Osteocyte (in vitro differentiated cells): ENCODE data around the gene BAAT. TPM values are rescaled to one million over a fixed set of nuclear protein-coding genes. Genes with fewer than 3 reads are reported as not detected.

Source experiments
- DNase-seq: peaks from one replicate; pipeline ENCODE4 v3.0.0; 2021; ENCODE audit warnings: mixed read lengths; ENCODE audit not compliant: unreplicated experiment; ENCODE audit errors: extremely low spot score
- H3K27ac Mint-ChIP-seq: one replicate; pipeline ENCODE4 v1.8.0; 2021; ENCODE audit warnings: mild to moderate bottlenecking, mixed read lengths; ENCODE audit not compliant: unreplicated experiment
- H3K27me3 Mint-ChIP-seq: one replicate; pipeline ENCODE4 v1.8.0; 2021; ENCODE audit warnings: mixed read lengths; ENCODE audit not compliant: unreplicated experiment
- H3K36me3 Mint-ChIP-seq: one replicate; pipeline ENCODE4 v1.8.0; 2021; ENCODE audit warnings: mixed read lengths; ENCODE audit not compliant: unreplicated experiment
- H3K4me1 Mint-ChIP-seq: one replicate; pipeline ENCODE4 v1.8.0; 2021; ENCODE audit warnings: mixed read lengths; ENCODE audit not compliant: unreplicated experiment
- H3K4me3 Mint-ChIP-seq: one replicate; pipeline ENCODE4 v1.8.0; 2021; ENCODE audit warnings: mild to moderate bottlenecking, moderate library complexity, mixed read lengths; ENCODE audit not compliant: unreplicated experiment
- H3K9me3 Mint-ChIP-seq: one replicate; pipeline ENCODE4 v1.8.0; 2021; ENCODE audit warnings: mixed read lengths; ENCODE audit not compliant: unreplicated experiment
- total RNA-seq: library from RNA; stranded (reverse); gene quantifications from 2 replicates; pipeline ENCODE4 v1.2.1, GENCODE V29; 2021
- TF ChIP-seq, protein P1 (sequence below): fragments of 200-600 bp; sonication (generic); IDR thresholded peaks from 2 replicates; pipeline ENCODE4 v1.5.0; 2021; ENCODE audit warnings: antibody characterized with exemption, mild to moderate bottlenecking, moderate library complexity

Gene BAAT
- total RNA-seq, 1 donor from 2014 or later = 0.13 TPM

DNA sequence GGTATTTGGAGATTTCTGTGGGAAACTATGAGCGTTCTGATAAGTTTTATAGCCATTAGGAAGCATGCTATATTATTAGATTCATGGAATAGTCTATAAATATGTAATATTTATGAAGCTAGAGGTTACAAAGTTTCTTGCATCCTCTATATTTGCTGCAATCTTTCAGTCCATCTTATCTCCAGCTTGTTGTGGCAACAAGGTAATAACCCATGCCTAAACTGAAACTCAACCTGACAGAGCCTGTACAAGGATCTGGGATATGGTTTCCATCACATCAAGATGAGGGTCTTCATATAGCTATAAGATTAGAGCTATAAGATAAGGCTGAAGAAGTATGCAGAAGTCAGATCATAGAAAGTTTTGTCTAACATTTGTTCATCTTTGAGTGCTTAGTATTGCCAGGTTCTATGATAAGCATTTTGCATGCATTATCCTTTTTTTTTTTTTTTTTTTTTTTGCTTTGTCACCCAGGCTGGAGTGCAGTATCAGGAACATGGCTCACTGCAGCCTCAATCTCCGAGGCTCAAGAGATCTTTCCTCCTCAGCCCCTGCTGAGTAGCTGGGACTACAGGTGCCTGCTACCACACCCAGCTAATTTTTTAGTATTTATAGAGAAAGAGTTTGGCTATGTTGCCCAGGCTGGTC, 14.8 kb downstream of the BAAT start:
- H3K4me3 Mint-ChIP-seq = no peak overlapping the region
- DNase-seq = no peak
- no peaks in the 10 kb centered on the region for H3K36me3 Mint-ChIP-seq
- H3K27me3 Mint-ChIP-seq = peaks cover 10% of the 10 kb centered on the region
- no peaks in the 10 kb centered on the region for H3K4me1 Mint-ChIP-seq
- no peak overlapping the region for H3K27ac Mint-ChIP-seq
- no peaks in the 10 kb centered on the region for H3K9me3 Mint-ChIP-seq
- TF ChIP-seq, protein P1, sequence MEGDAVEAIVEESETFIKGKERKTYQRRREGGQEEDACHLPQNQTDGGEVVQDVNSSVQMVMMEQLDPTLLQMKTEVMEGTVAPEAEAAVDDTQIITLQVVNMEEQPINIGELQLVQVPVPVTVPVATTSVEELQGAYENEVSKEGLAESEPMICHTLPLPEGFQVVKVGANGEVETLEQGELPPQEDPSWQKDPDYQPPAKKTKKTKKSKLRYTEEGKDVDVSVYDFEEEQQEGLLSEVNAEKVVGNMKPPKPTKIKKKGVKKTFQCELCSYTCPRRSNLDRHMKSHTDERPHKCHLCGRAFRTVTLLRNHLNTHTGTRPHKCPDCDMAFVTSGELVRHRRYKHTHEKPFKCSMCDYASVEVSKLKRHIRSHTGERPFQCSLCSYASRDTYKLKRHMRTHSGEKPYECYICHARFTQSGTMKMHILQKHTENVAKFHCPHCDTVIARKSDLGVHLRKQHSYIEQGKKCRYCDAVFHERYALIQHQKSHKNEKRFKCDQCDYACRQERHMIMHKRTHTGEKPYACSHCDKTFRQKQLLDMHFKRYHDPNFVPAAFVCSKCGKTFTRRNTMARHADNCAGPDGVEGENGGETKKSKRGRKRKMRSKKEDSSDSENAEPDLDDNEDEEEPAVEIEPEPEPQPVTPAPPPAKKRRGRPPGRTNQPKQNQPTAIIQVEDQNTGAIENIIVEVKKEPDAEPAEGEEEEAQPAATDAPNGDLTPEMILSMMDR = no peak

DNA sequence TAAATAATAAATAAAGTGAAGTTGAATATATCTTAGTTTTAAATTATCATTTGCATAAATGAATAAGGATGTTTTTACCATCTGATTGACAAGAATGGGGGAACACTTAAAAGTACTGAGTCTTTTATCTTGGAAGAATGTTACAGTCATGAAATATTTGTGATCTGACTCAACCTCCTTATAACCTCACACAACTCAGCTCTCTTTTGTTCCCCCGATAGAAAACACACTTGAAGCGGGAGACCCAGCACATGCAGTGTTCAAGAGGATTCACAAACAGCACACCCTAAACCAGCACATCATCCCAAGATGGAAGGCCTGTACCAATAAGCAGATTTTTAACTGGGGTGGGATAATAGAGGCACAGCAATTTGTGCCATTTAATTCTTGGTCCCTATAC, 15.5 kb downstream of the BAAT start:
- Mint-ChIP-seq H3K27ac (no peak overlapping the region), H3K4me3 (no peak overlapping the region), H3K36me3 (no peaks in the 10 kb centered on the region), H3K9me3 (no peaks in the 10 kb centered on the region), H3K27me3 (peaks cover 11% of the 10 kb centered on the region), H3K4me1 (no peaks in the 10 kb centered on the region)
- DNase-seq = no peak
- TF ChIP-seq, protein P1 = no peak

DNA sequence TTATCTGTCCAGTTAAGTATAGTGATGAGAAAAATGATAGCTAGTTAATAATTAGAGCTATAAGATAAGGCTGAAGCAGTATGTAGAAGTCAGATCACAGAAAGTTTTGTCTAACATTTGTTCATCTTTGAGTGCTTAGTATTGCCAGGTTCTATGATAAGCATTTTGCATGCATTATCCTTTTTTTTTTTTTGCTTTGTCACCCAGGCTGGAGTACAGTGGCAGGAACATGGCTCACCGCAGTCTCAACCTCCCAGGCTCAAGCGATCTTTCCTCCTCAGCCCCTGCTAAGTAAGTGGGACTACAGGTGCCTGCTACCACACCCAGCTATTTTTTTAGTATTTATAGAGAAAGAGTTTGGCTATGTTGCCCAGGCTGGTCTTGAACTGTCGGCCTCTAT, 17.5 kb downstream of the BAAT start:
- Mint-ChIP-seq H3K27ac (no peak overlapping the region), H3K27me3 (peaks cover 7% of the 10 kb centered on the region), H3K4me3 (no peak overlapping the region), H3K36me3 (no peaks in the 10 kb centered on the region), H3K4me1 (no peaks in the 10 kb centered on the region), H3K9me3 (no peaks in the 10 kb centered on the region)
- no peak for DNase-seq
- TF ChIP-seq, protein P1 = no peak

DNA sequence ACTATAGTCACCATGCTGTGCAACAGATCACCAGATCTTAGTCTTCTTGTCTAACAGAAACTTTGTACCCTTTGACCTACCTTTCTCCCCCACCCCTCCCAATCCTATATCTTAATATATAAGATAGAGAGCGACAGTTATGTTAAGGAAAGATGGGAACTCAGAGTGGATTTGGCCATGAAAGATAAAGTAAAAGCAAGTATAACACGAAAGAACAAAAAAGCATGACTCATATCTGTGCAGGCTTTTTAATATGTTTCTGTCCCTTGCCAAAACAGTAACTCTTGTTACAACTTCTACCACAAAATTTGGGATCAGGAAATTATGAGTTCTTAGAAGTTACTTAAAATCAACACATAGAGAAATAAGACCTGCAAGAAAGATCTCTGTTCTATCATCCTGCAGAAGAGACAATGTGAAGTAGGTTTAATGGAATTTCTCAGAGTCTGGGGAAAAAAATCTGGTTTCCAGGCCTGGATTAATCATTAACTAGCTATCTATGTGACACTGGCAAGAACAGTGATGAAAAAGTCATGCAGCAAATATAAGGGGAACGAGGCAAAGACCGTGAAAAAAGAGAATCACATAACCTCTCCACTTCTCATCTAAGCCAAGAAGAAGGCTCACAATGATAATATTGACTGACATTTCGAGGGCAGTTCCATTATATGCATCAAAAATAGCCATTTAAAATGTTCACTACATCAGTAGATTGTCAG, 18.6 kb downstream of the BAAT start:
- Mint-ChIP-seq H3K4me3 (no peak overlapping the region), H3K36me3 (no peaks in the 10 kb centered on the region), H3K4me1 (no peaks in the 10 kb centered on the region), H3K27ac (no peak overlapping the region), H3K27me3 (peaks cover 6% of the 10 kb centered on the region), H3K9me3 (no peaks in the 10 kb centered on the region)
- no peak for DNase-seq
- TF ChIP-seq, protein P1 = no peak

DNA sequence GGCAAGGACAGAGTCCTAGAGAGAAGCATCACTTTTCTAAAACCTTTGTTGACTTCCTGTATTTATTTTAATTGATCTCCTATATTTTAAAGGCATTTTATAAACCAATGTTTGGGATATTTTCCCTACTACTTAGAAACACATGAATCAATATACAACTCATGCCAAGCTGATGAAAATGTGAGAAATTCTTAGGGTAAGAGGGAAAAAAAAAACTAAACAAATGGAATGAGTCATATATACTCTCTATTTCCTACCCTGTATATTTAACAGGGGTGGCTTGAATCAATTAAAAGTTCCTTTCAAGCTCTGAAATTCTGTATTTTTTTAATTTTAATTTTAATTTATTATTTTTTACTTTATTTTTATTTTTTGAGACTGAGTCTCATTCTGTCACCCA, 19.6 kb downstream of the BAAT start:
- Mint-ChIP-seq H3K4me3 (no peak overlapping the region), H3K36me3 (no peaks in the 10 kb centered on the region), H3K27ac (no peak overlapping the region), H3K4me1 (no peaks in the 10 kb centered on the region), H3K9me3 (no peaks in the 10 kb centered on the region), H3K27me3 (peaks cover 5% of the 10 kb centered on the region)
- TF ChIP-seq, protein P1 = no peak
- DNase-seq = no peak
